Activated CD4-positive, CD25-positive, alpha-beta regulatory T cell treated with anti-CD3 and anti-CD28 coated beads, Interleukin-2, amount 50 U/mL, for 16 hours (primary cell): Measurements from ENCODE around the gene WRAP73.

ENCODE experiments used
- DNase-seq: peaks from one replicate; pipeline ENCODE4 v3.0.0-alpha.2; 2020; ENCODE audit warnings: low read depth, low spot score

Gene WRAP73

GRCh38 chr1:3669421-3669821 is 19.5 kb upstream of the WRAP73 start:
- no peak for DNase-seq

- DNase-seq = no peak
Measured at GRCh38 chr1:3668585-3669300, 18.8 kb upstream of the WRAP73 start.

- no peak for DNase-seq
Measured at GRCh38 chr1:3668148-3668547, 18.2 kb upstream of the WRAP73 start.

- DNase-seq = no peak
Measured at GRCh38 chr1:3664700-3665375, 14.9 kb upstream of the WRAP73 start.

GRCh38 chr1:3663999-3664699 is 14.2 kb upstream of the WRAP73 start:
- DNase-seq = no peak

GRCh38 chr1:3662080-3662671 is 12.3 kb upstream of the WRAP73 start:
- no peak for DNase-seq

- no peak for DNase-seq
Measured at GRCh38 chr1:3661631-3662030, 11.7 kb upstream of the WRAP73 start.

GRCh38 chr1:3660704-3661103 is 10.8 kb upstream of the WRAP73 start:
- DNase-seq = no peak

- DNase-seq = no peak
Measured at GRCh38 chr1:3659093-3659492, 9.2 kb upstream of the WRAP73 start.

- no peak for DNase-seq
Measured at GRCh38 chr1:3658231-3658615, 8.3 kb upstream of the WRAP73 start.

- no peak for DNase-seq
Measured at GRCh38 chr1:3657578-3658230, 7.8 kb upstream of the WRAP73 start.

- no peak for DNase-seq
Measured at GRCh38 chr1:3657096-3657475, 7.2 kb upstream of the WRAP73 start.

- no peak for DNase-seq
Measured at GRCh38 chr1:3656450-3657095, 6.7 kb upstream of the WRAP73 start.

GRCh38 chr1:3654549-3655281 is 4.8 kb upstream of the WRAP73 start:
- no peak for DNase-seq

- DNase-seq = no peak
Measured at GRCh38 chr1:3653286-3653618, 3.3 kb upstream of the WRAP73 start.

- no peak for DNase-seq
Measured at GRCh38 chr1:3652548-3653285, 2.8 kb upstream of the WRAP73 start.

- no peak for DNase-seq
Measured at GRCh38 chr1:3651930-3652547, 2.1 kb upstream of the WRAP73 start, which contains the start of gene TP73. Gene TP73, plus strand, starts transcription at chr1:3652516. Its CDS starts 29,850 bp downstream, at chr1:3682366.

GRCh38 chr1:3651026-3651929 is 1.4 kb upstream of the WRAP73 start:
- no peak for DNase-seq
